Suppressor macrophage (primary cell): ENCODE results near the gene SPDEF.

ENCODE experiments used
- DNase-seq, 4 experiments: peaks; one replicate each; pipeline ENCODE4 v3.0.0-alpha.2; 2020 to 2022

SPDEF gene

GRCh38 chr6:34583461-34583860 is 27.3 kb upstream of the SPDEF start:
- no peak for DNase-seq

- DNase-seq = no peak
Measured at GRCh38 chr6:34581561-34581920, 25.4 kb upstream of the SPDEF start.

GRCh38 chr6:34580707-34581560 is 24.8 kb upstream of the SPDEF start:
- DNase-seq = no peak

DNA sequence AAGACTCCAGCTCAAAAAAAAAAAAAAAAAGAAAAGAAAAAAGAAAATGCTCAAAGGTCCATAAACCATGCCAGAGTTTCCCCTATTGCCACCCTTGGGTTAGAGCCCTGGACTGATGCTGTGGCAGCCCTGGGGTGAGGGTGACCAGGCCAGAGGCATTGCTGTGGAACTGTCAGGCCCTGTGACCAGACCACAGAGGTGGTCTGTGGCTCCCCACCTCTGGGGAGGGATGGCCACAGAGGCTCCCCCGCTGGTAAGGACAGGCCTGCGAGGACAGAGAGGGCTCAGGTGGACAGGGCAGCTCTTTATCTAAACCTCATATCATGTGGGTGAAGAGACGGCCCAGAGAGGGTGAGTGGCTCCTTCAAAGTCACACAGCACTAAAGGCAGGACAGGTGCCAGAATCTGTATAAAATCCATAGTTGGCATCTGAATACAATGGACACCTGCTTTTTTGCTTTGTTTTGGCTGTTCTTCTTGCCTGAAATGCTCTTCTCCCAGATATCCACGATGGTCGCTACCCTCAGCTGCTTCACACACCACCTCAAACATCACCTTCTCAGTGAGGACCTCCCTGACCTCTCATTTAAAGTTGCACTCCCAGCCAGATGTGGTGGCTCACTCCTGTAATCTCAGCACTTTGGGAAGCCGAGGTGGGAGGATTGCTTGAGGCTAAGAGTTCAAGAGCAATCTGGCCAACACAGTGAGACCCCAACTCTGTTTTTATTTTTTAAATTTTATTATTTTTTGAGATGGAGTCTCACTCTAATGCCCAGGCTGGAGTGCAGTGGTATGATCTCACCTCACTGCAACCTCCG is 22.5 kb upstream of the SPDEF start:
- DNase-seq = no peak

DNA sequence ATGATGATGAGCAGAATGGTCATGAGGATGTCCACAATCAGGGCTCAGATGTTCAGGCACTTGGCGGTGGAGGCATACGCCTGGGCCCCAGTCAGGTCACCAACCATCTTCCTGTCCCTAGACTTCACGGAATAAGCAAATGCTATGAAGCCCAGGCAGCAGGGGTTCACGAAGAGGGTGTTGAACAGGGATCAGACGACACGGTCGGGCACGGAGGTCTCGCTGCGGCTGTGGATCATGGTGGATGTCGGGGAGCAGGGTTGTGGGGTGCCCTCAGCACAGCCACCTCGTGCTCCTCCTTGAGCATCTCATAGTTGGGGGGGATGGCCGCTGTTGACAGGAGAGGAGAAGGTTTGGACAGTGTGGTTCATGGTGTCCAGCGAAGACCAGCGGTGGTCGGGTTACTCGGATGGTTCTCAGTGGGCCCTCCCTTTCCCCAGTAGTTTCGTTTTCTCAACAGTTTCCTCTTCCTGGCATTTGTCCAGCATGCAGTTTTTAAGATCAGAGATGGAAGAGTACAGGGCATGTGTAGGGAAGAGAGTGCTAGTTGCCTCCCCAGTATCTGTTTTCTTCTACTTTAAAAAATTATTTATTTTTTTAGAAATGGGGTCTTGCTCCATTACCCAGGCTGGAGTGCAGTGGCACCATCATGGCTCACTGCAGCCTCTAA is 20.3 kb upstream of the SPDEF start:
- peak in 1 of 4 experiments; percentile 27 for DNase-seq

DNA sequence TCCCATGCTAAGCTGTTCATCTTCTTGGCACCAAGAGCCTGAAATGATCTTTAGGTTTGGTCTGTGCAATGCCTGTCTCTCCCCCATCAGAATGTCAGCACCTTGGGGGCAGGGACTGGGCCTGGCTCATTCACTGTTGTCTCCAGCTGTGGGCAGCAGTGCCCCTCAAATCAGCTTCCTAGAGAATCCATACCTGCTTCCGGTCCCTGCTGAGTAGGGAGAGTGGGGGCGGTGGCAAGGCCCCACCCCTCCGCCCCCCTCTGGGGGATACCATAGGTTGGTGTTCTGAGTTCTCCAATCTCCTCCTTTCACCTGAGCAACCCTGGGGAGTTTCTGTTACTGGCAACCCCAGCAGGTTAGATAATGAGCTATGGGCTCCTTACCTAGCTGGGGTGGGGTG is 19.2 kb upstream of the SPDEF start:
- DNase-seq = no peak

DNA sequence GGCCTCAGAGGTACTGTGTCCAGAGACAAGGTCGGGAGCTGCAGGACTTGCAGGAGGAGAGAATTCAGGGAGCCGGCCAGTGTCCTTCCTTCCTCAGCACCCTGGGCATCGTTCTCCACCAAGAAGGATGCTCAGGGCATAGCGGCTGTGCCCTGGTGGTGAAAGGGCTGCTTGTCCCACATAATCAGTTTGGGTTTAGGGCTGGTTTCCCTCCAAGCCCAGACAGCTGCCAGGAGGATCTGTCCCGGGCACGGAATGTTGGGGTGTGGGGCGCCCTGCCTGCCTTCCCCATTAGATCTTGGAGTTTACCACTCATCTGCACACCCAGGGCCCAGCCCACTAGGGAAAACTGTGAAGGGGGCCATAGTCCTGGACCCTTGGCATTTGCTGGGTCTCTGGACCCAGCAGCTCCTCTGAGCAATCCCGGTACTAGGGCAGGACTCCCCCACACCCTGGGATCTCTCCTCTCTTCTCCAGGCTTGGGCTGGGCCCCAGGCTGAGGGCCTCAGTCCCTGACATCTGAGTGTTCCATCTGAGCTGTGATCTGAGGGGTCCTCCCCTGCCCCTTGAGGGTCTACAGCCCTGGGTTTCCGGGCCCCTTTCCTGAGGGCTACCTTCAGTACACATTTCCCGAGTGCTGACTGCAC is 18.6 kb upstream of the SPDEF start:
- no peak for DNase-seq

DNA sequence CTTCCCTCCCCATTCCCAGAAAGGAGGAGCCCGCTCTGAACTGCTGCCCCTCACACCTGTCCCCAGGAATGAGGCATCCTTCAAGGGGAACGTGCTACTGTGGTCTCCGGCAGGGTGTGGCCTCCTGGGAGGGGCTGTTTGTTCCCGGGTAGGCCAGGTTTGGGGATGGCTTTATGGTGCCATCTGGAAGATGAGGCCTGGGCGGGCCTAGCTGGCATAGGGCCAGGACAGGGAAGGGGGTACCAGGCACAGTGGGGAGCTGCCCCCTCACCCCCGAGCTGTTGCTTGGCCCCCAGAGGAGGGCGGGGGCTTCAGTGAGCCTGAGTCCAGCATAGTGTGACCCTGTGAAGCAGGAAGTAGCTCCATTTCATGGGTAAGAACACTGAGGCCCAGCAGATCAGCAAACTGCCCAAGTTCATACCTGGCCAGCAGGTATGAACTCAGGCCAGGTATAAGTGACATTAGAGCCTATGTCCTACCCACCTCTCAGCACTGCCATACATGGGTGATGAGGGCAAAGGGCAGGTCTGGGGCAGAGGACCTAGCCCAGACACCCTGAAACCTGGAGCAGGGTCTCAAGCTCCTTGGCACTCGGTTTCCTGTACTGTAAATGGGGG is 17.5 kb upstream of the SPDEF start:
- DNase-seq = no peak

GRCh38 chr6:34572585-34572984 is 16.5 kb upstream of the SPDEF start:
- no peak for DNase-seq

- DNase-seq = no peak
Measured at GRCh38 chr6:34572021-34572420, 15.9 kb upstream of the SPDEF start.

DNA sequence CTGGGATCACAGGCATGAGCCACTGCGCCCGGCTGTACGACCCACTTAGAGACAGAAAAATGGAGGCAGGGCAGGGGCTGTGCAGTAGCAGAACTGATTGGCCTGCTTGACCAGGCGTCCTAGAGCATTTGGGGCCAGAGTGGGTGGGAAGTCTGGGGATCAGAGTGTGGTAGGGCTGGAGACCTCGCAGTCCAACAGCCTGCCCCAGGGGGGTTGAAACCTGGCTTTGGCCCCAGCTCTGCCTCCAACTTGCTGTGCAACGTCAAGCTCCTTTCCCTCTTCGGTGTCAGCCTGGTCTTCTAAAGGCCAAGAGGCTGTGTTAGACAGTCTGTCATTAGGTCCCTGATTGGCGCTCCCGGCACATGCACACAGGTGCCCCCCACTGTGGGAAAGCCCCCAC is 15.3 kb upstream of the SPDEF start:
- DNase-seq = no peak

GRCh38 chr6:34570066-34570833 is 14.1 kb upstream of the SPDEF start:
- DNase-seq = no peak

GRCh38 chr6:34569361-34569973 is 13.3 kb upstream of the SPDEF start:
- DNase-seq = no peak

- DNase-seq = no peak
Measured at GRCh38 chr6:34568341-34569201, 12.4 kb upstream of the SPDEF start.

- no peak for DNase-seq
Measured at GRCh38 chr6:34566830-34567546, 10.9 kb upstream of the SPDEF start.

DNA sequence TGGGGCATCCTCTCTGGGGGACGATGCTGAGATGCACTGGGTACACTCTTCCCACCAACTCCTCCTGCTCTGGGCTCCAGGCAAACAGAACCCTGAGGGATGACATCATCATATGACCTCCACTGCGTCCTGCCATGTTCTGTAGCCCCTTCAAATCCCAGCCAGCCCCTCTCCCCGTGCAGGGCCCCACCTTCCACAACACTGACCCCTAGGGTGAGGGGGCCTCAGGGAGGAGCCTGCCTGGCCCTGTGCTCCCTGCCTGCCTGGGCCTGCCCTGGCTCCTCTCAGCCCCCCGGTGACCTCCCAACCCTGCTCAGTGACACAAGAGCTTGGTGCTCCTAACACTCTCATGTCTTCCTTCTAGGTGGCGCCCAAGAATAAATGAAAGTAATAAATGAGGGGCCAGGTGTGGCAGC is 9.6 kb upstream of the SPDEF start:
- no peak for DNase-seq

DNA sequence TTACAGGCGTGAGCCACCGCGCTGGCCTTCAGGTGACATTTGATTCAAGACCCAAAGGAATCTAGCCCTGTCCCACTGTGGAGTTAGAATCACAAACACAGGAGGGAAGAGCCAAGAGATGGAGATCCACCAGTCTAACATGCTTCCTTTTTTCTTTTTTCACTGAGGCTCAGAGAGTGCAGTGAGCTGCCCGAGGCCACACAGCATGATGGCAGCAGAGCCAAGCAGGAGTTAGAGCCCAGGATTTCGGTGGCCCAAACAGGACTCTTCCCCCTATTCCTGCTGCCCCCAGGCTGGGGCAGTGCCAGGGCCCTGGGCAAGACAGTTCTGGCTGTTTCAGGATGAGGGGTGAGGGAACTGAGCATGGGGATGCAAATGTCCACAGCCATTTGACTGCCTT is 8.1 kb upstream of the SPDEF start:
- no peak for DNase-seq

DNA sequence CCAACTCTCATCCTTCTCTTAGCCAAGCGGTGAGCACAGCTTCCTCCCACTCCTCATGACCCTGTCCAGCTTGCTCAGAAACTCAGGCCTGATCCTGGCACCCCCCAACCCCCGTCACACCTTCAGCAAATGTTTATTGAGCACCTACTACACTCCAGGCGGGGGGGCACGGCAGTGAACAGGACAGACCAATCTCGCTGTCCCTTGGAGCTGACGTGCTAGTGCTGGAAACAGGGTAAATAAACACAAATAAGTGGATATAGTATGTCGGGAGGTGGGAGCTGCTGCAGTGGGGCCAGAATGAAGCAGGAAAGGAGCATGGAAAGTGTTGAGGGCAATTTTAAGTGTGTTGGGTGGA is 7.4 kb upstream of the SPDEF start:
- no peak for DNase-seq

GRCh38 chr6:34562861-34563512 is 6.9 kb upstream of the SPDEF start:
- no peak for DNase-seq
